GM19240 (cell line): Measurements from ENCODE around the gene NDUFAF8.

Experiments used
- DNase-seq: peaks from one replicate; pipeline ENCODE4 v3.0.0; 2011; ENCODE audit warnings: low spot score; ENCODE audit not compliant: insufficient read length

NDUFAF8 gene

DNA sequence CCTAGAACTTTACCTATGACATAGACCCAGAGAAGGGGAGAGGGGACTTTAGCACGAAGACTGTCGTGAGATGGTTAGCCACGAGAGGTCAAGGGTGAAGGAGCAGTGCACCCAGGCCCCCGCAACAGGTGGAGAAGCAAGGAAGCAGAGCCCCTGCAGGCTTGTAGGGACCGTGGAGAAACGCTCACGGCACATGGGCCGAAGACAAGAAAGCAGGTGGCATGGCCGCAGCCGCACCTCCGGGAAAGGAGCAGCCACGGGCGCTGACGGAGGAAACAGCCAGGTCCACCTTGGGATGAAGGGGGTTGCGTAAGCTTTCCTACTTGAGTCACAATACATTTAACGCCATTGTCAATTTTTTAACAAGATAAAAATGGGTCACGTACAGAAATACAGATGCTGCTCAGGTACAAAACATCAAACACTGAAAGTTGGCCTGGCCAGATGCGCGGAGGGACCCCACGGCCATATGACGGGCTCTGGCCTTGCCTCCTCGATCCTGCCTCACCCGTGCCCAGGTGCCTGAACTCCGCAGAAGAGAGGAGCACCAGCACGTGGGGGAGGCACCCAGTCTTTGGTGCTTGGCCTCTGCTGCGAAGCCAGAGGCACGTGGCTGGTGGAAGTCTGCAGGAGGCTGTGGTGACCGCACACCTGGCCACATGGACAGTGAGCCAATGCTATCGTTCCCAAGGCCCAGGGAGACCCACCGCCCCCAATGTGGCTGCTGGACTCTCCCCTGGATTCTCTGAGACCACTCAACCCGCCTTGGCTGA lies 34.8 kb downstream of the NDUFAF8 start:
- no peak for DNase-seq

GRCh38 chr17:81274471-81274855 lies 35.3 kb downstream of the NDUFAF8 start:
- DNase-seq: no peak

GRCh38 chr17:81276781-81277180 lies 37.7 kb downstream of the NDUFAF8 start:
- no peak for DNase-seq

DNA sequence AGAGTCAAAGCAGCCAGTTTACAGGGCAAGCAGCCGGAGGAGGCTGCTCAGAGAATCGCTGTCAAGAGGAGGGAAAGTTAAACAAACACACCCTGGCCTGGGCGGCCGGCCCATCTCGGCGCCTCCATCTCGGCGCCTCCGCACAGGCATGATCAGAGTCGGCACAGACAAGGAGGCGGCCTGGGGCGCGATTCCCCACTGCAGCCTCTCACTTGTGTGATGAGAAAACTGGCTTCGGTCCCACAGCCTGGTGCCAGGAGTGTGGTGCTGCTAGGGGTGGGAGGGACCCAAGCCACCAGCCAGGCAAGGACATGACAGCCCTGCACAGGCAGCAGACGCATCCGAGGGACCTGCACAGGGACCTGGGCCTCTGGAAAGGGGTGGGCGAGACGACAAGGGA lies 38.3 kb downstream of the NDUFAF8 start:
- DNase-seq: no peak

GRCh38 chr17:81277946-81278693 lies 39.0 kb downstream of the NDUFAF8 start:
- no peak for DNase-seq

DNA sequence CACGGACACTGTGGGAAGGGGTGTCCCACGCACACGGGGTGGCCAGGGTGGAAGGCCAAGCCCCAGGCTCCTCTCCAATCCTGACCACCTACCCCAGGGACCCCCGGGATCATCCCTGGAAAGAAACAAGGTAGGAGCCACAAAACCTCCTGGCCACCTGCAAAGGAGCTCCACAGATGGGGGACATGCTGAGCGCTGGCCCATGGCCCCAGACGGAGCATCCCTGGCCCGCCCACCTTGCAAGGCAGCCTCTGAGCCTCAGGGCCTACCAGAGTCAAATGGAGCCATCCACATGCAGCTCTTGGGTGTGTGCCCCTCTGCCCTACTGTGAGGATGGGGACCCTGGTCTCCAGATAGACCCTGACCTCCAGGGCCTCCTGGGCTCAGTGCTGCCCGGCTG lies 39.7 kb downstream of the NDUFAF8 start:
- no peak for DNase-seq

DNA sequence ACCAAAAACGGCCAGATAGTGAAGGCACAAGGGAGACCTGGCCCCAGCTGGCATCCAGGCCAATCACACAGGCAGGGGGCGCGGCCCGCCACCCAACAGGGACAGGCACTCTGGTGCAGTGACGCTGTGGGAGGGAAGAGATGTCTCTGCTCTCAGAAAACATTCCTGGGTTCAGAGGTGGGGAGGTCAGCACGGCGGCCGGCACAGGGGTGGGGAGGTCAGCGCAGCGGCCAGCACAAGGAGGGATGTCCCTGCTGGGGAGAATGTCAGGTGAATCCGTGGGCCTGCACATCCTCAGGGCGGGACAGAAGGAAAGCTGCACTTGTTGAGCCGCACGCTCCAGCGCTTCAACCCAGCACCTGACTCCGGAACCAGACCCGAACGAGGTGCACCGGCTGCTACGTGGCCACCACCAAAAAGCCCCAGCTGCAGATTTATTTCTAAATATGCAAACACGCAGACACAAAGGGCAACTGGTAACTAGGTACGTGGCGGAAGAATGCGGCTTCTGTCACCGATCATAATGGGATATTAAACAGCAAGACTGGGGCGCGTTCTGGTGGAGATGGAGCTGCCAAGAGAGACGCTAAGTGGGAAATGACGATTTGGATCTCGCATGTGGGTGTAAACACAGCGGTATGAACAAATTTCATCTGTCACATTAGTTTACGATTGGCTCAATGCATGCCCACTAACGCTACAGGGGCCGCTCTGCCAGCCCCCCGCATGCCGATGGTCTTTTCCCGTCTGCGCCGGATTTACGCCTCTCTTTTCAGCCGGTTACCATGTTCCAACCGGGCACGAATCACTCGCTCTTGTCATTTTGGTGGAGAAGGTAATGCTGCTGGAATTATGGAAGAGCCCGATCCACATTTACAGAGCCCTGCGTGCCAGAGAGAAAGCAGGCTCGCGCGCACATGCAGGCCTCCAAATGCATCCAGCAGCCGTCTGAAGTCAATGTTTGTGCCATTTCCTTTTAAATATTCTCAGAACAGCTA lies 40.5 kb downstream of the NDUFAF8 start:
- no peak for DNase-seq

- DNase-seq: no peak
Measured at GRCh38 chr17:81280571-81280970, 41.5 kb downstream of the NDUFAF8 start.

- no peak for DNase-seq
Measured at GRCh38 chr17:81282141-81282540, 43.0 kb downstream of the NDUFAF8 start.

GRCh38 chr17:81282876-81283275 lies 43.8 kb downstream of the NDUFAF8 start:
- no peak for DNase-seq

- peak; percentile 70 for DNase-seq
Measured at GRCh38 chr17:81285179-81285878, 46.2 kb downstream of the NDUFAF8 start.

- DNase-seq: no peak
Measured at GRCh38 chr17:81285894-81286293, 46.8 kb downstream of the NDUFAF8 start.

DNA sequence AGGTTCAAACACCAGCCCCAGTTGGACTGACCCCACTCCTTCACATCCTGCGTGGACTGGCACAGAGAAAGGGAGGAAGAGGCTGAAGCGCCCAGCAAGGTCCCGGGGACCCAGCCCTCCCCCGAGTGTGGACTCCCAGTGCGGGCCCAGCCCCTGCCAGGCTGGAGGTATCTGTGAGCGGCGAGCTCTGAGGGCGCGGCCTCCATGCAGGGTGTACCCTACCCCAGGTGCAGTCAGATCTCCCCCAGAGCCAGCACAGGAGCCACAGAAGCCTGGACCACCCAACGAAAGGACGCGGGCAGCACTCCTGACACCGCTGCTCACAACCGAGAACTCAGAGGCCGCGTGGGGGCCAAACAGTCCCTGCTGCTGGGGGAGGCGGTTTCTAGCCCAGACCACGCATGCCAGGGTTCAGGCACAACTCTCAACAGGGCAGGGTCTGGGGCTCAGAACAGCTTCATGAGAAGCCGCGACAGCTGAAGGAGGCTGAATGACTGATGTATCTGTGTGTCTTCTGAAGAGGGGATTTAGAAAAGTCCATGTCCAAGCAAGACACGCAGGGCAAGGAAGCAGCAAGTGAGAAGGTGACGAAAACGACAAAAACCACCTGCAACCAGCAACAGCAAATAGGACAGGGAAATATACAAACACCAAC lies 47.5 kb downstream of the NDUFAF8 start:
- no peak for DNase-seq

DNA sequence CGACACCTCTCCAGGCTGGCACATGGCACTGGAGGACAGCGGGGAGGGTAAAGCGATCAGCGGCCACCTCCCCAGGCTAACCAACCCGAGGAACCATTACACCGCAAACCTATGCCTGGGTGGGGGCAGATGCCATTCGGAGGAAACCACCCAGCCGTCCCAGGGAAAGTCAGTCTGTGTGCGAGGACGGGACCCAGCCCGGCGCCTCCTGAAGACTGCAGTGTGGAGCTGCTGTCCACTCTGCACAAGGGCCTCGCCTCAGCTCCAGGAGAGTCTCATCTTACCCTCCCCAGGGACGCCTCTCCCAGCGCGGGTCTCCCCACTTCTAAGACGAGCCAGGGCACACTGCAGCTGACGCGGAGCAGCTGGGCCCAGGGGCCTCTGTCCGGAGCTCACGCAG lies 48.0 kb downstream of the NDUFAF8 start:
- no peak for DNase-seq

- DNase-seq: no peak
Measured at GRCh38 chr17:81287741-81288430, 48.8 kb downstream of the NDUFAF8 start.

GRCh38 chr17:81288715-81289114 lies 49.6 kb downstream of the NDUFAF8 start:
- no peak for DNase-seq

DNA sequence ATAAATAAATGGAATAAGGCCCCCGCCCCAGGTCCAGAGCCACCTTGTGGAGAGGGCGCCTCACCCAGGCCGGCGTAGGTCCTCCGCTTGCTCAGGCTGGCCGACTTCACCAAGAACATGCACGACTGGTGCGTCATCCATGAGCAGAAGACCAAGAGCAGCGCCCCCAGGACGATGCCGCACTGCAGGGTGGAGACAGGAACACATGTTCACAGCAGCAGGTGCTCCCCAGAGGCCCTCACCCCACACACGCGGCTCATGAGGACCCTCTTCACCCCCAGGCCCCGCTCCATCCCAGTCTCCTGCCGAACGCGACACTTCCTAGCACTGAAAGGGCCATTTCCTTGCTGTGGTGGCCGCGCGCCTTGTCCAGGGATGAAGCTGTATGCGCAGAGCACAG lies 50.5 kb downstream of the NDUFAF8 start:
- no peak for DNase-seq

DNA sequence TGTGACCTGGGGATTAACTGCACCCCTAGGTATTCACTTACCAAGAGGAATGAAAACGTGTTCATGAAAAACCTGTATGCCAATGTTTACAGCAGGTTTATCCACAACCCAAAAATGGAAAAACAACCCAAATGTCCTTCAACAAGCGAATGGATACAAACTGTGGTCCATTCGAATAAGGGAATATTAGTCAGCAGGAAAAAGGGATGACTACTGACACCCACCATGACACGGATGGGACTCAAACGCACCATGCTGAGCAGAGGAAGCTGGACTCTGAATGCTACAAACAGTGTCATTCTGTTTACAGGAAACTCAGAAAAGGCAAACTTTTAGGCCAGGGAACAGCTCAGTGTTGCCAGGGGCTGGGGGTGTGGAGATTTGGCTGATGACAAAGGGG lies 51.1 kb downstream of the NDUFAF8 start:
- DNase-seq: no peak
